GM18511 (cell line): ENCODE data around the gene COL5A2.

ENCODE experiments used
- ATAC-seq: cut with Tn5 transposase; IDR thresholded peaks from one replicate; pipeline ENCODE4 v1.9.1; 2021; ENCODE audit warnings: mild to moderate bottlenecking, moderate library complexity; ENCODE audit not compliant: unreplicated experiment

The COL5A2 gene

GRCh38 chr2:189150033-189150432, 29.5 kb downstream of the COL5A2 start:
- ATAC-seq, result no peak

GRCh38 chr2:189147989-189148388, 31.6 kb downstream of the COL5A2 start:
- ATAC-seq, result no peak

DNA sequence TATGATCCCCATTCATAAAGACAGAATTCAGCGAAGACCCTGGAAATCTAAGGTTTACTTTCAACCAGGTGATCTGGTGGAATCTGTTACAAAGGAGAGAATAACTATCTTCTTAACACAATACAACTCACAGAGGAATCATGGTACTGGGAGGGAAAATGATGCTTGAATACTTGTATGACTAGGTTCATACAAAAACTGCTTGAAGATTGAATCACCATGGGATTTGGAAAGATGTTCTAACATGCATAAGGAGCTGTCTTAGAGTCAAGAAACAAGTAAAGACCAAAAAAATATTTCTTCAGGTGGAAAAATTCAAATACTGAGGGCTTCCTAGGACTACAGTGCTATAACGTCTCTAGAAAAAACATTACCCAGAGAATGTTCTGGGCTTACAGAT, 32.2 kb downstream of the COL5A2 start:
- ATAC-seq, result no peak

GRCh38 chr2:189146553-189146952, 33.0 kb downstream of the COL5A2 start:
- no peak for ATAC-seq

GRCh38 chr2:189144700-189145211, 34.8 kb downstream of the COL5A2 start:
- no peak for ATAC-seq

DNA sequence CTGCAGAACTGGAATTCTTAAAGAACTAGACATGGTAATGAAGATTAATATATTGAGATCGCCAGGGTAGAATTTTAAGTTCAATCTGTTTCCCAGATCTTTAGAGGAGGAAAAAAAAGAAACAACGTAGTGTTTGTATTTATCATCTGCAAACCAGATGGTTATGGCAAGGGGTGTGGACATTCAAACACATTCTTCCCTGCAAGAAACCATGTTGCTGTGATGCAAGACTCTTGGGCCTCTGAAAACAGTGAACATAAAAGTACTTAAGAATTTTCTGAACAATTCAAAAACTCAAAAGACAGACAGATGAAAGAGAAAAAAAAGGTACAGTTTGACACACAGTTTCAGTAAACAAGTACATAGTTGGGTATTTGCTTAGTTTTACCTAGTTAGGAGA, 35.6 kb downstream of the COL5A2 start:
- ATAC-seq, result no peak

DNA sequence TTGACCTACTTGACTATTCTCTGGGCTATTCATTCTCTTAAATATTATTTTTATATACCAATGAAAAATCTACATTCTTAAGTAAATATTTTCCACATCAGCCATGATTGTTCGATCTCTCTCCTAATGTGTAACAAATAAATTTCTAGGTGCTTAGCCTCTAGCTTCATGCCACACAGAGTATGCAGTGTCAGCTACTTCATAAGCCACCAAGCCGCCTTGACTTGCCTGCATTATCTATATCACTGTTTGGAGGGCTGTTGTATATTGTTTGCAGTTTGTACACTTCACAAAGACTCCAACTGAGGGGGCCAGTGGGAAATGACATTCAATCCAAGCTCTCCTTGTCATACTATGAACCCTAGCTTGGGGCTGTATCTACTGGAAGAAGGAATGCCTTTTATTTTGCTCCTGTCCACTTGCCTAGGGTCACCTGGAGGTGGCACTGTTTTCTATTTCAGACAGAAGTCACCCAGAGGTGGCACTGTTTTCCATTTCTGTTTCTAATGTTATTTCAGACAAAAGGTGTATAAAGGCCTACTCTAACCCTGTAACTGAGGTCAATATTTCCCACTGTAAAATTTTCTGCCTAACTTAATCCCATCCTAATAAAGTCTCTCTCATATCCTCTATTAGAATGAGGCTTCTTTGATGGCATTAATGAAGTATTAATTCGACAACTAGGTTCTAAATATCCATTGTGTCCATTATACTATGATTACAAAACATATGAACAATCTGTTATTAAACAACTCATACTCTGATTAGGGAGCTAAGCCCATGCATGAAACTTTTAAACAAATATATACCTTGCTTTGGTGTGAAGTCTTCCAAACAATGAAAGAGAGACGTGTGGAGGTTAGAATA, 36.4 kb downstream of the COL5A2 start:
- peak; percentile 99 for ATAC-seq

- ATAC-seq, result no peak
Measured at GRCh38 chr2:189138800-189139199, 40.8 kb downstream of the COL5A2 start.

DNA sequence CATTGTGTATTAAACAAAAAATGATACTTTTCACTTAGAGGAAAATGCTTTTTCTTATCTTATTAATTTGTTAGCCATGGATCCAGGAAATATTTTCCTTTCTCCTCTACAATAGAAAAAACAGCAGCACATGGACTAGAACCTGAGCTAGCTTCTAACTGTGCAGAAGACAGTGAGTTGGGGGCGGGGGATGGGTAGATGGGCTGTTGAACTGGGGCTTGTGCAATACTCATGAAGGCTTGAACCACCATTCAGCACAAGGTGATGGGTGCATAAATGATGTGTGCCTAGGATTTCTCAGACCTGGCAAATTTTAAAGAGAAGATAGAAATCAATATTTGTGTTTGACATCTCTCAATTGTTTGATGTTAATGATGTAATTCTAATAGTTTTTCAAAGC, 42.0 kb downstream of the COL5A2 start:
- no peak for ATAC-seq

DNA sequence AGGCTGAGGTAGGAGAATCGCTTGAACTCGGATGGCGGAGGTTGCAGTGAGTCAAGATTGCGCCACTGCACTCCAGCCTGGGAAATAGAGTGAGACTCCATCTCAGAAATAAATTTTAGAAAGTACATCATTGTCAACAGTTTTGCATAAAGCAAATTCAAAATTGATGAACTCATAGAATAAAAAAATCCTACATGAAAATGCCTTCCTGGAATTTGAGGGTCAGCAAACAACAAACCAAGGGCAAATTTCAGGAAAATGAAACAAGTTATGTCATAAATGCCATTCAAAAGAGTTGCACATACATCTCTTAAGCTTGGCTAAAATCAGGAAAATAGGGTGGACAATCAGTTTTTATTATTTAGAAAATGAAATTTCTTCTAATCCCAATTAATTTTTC, 45.1 kb downstream of the COL5A2 start:
- no peak for ATAC-seq

DNA sequence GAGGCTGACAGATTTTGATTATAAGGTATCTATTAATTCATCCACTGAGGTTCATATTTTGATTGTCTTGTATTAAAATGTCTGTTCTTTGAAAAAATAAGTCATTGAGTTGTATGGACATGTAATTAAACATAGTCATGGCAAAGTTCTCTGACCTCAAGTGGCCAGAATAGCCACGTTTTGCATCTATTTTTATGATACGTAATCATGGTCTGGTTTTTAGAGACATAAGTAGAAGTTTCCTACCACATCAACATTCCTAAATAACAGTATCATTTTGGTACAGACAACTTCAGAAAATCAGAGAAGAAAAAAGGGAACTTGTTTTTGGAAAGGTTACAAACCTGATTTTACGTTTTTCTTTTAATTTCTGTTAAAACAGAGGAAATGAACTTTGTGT, 47.6 kb downstream of the COL5A2 start:
- no peak for ATAC-seq

GRCh38 chr2:189129971-189130370, 49.6 kb downstream of the COL5A2 start:
- ATAC-seq, result no peak

DNA sequence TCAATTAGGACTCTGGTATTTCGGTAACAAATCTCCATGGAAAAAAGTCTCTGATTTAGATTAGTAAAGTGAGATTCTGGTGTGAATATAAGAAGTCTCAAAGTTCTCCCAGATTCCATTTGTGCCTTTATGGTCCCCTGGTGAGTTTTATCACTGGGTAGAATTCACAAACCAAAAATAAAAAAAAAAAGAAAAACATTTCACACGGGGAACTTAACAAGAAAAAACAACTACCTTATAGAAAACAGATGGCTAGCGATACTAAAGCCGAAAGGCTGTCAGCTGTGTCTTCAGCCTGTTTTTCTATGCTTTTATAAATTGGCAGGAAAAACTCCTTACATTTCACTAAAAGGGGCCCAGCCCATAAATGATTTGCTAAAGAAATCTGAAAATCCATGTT, 50.6 kb downstream of the COL5A2 start:
- ATAC-seq, result no peak

DNA sequence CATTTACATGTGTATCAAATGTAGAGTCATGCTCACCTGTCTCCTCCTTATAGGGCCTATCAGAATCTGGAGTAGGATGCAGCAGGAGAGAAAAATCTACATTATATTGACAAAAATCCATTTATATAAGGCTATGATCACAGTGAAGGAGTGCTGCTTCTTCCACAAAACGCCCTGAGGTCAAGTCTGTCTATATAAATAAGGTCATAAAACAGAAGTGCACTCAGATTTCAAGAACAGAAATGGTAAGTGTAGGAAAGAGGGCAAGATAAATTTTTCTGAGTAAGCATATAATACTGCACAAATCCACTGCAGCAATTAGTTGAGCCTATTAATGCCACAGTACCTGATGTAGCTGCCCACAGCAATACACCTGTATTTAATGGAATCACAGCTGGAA, 51.8 kb downstream of the COL5A2 start:
- no peak for ATAC-seq

DNA sequence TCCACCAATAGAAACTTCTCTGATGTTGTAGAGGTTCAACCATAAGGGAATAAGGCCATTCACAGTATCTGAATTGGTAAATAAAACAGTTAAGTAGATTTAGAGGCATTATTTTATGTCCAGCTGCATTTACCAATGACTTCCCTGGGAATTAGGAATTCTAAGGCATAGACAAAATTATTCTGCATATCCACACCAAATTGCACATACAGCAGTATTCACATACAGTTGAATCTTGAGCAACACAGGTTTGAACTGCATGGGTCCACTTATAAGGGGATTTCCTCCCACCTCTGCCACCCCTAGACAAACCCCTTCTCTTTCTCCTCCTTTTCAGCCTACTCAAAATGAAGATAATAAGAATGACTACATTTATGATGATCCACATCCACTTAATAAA, 54.4 kb downstream of the COL5A2 start:
- no peak for ATAC-seq

DNA sequence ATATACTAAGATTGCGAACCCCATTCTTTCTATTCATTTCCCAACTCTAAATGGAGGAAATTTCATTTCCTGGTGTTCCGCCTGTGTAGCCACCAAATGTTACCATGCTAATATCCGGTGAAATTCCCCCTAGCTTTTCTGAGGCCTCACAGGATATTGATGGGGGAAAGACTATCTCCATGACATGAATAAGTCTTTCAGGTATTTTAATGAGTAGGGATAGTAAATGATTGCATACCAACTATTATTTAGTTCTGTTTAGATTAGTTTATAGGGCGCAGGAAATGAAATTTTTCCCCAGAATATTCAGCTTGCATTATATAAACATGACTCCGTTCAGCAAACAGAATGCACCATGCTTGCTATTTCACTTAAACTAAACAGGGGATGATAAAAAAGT, 55.4 kb downstream of the COL5A2 start:
- ATAC-seq, result no peak

GRCh38 chr2:189118386-189118785, 61.2 kb downstream of the COL5A2 start:
- ATAC-seq, result no peak

DNA sequence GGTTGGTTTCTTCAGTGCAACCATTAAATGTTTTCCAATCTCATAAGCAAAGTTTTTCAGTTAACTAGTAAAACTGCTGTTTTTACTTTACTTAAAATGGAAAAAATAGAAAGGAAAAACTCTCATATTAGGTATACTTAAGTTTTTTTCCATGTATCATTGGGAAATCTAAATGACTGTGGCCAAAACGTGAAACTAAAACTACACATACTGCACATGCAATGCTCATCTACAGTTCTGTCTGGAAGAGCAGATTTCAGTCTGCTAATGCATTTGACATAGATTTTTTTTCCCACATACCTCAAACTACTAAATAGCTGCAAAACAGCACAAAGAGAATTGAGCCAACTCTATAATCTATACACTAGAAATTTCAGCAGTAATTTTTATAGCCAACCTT, 62.6 kb downstream of the COL5A2 start:
- ATAC-seq, result no peak

- ATAC-seq, result no peak
Measured at GRCh38 chr2:189116087-189116486, 63.5 kb downstream of the COL5A2 start.

DNA sequence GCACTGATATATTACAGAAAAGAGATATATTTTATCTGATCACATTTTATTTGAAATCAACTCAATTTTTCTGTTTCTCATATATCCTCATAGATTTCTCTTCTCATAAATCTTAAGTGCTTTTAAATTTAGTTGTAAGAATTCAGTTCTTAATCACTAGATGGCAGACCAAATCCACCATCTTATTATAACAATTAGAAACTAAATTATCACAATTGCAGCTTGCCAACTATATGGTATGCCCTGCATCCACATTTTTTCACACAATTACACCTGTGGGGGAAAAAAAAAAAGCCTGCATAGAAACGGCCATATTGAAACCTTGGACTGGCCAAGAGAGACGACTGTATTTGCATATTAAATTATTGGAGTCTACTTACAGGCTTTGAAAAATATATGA, 64.4 kb downstream of the COL5A2 start:
- ATAC-seq, result no peak

GRCh38 chr2:189113963-189114362, 65.6 kb downstream of the COL5A2 start:
- ATAC-seq, result no peak

GRCh38 chr2:189111063-189111715, 68.4 kb downstream of the COL5A2 start:
- no peak for ATAC-seq
